ENCODE measurements around the gene FAM171A2.
"Not testable (repeated sequence)": the region's sequence is repeated elsewhere in the genome, so short reads cannot be mapped to it uniquely, and the experiment has no call there.

The FAM171A2 gene

GRCh38 chr17:44363613-44364159 is at the start of gene FAM171A2:
Gene FAM171A2, minus strand, starts transcription at chr17:44363853. Its CDS starts 139 bp downstream, at chr17:44363714.
- DNase-seq (ENCODE audit: low spot score) = peak; percentile 84

- DNase-seq (ENCODE audit: low spot score) = no peak
These were observed 45.8 kb upstream of the FAM171A2 start for GRCh38 chr17:44409309-44410028.

- DNase-seq (ENCODE audit: low spot score) = no peak
These were observed 45.1 kb upstream of the FAM171A2 start for GRCh38 chr17:44408786-44409185.

GRCh38 chr17:44402564-44403172 is 39.0 kb upstream of the FAM171A2 start:
- DNase-seq (ENCODE audit: low spot score) = no peak

GRCh38 chr17:44400226-44400847 is 36.7 kb upstream of the FAM171A2 start:
- DNase-seq (ENCODE audit: low spot score) = no peak

- DNase-seq (ENCODE audit: low spot score) = no peak
These were observed 35.3 kb upstream of the FAM171A2 start for GRCh38 chr17:44398692-44399691.

- DNase-seq (ENCODE audit: low spot score) = no peak
These were observed 34.1 kb upstream of the FAM171A2 start for GRCh38 chr17:44397479-44398440.

GRCh38 chr17:44396946-44397345 is 33.3 kb upstream of the FAM171A2 start:
- no peak for DNase-seq (ENCODE audit: low spot score)

GRCh38 chr17:44394833-44395232 is 31.2 kb upstream of the FAM171A2 start:
- no peak for DNase-seq (ENCODE audit: low spot score)

GRCh38 chr17:44394112-44394511 is 30.5 kb upstream of the FAM171A2 start:
- DNase-seq (ENCODE audit: low spot score) = not testable (repeated sequence)

GRCh38 chr17:44390250-44390870 is 26.7 kb upstream of the FAM171A2 start:
- no peak for DNase-seq (ENCODE audit: low spot score)

GRCh38 chr17:44389723-44390202 is 26.1 kb upstream of the FAM171A2 start:
- no peak for DNase-seq (ENCODE audit: low spot score)

GRCh38 chr17:44389281-44389680 is 25.6 kb upstream of the FAM171A2 start, which contains the start of gene ITGA2B:
Gene ITGA2B, minus strand, starts transcription at chr17:44389649. Its CDS starts 176 bp downstream, at chr17:44389473.
- DNase-seq (ENCODE audit: low spot score) = no peak

- no peak for DNase-seq (ENCODE audit: low spot score)
These were observed 24.2 kb upstream of the FAM171A2 start for GRCh38 chr17:44387804-44388203.

GRCh38 chr17:44386182-44386525 is 22.5 kb upstream of the FAM171A2 start:
- DNase-seq (ENCODE audit: low spot score) = no peak

GRCh38 chr17:44385287-44386181 is 21.9 kb upstream of the FAM171A2 start:
- peak; percentile 89 for DNase-seq (ENCODE audit: low spot score)

- DNase-seq (ENCODE audit: low spot score) = no peak
These were observed 21.2 kb upstream of the FAM171A2 start for GRCh38 chr17:44384823-44385286.

GRCh38 chr17:44384281-44384822 is 20.7 kb upstream of the FAM171A2 start:
- no peak for DNase-seq (ENCODE audit: low spot score)
